ENCODE data around the gene TLCD1. TPM values are rescaled to one million over a fixed set of nuclear protein-coding genes. Genes with fewer than 3 reads are reported as not detected.

Gene TLCD1
- total and polyA plus RNA-seq, 10 of the 15 experiments (the other 5 are each of a cell fraction or from before 2014, with no cell fraction given), result 2.9 to 19.8 (median 7.7) TPM

- no peak for FAIRE-seq
- ChIA-PET CTCF (interaction anchor here (0.7 to 10.0 kb wide), 4 partner anchors 18 to 379 kb away, joined by 3 to 394 read pairs (median 18); partner anchors contain the start of genes NEK8, RPL23A and TLCD1), POLR2A (interaction anchor here (0.5 to 15.2 kb wide), 9 partner anchors 9 to 818 kb away, joined by 3 to 485 read pairs (median 4); partner anchors contain the start of genes BLTP2, FAM222B, NEK8 and PHF12), SMC1A (ENCODE audit: uncharacterized antibody, unreplicated experiment) (interaction anchor here (17.8 kb wide), 1 partner anchor 17 kb away, joined by 326 read pairs; the partner anchor contains the start of genes NEK8 and TLCD1), RAD21 (ENCODE audit: unreplicated experiment) (interaction anchor here (1.2 to 17.4 kb wide), 5 partner anchors 18 to 101 kb away, joined by 4 to 375 read pairs (median 5); partner anchors contain the start of genes BLTP2, NEK8, RPL23A and TLCD1)
- Histone ChIP-seq H3K4me3 (peak overlapping the region; percentile 92), H3K27me3 (replicated peaks in 1 of 2; ENCODE audit: control insufficient read depth in 2 of 2, insufficient read depth in 2 of 2, low read length in 1 of 2) (no peaks in the 10 kb centered on the region), H3K9ac (ENCODE audit: control insufficient read depth, insufficient read depth, low read length) (peak overlapping the region; percentile 98), H3K79me2 (ENCODE audit: control insufficient read depth, insufficient read depth, low read length) (peaks cover 77% of the 10 kb centered on the region), H3K27ac (ENCODE audit: control insufficient read depth, insufficient read depth) (peak overlapping the region; percentile 95), H3K4me2 (ENCODE audit: control insufficient read depth, insufficient read depth) (peak overlapping the region; percentile 85), H3K9me3 (replicated peaks; ENCODE audit: control insufficient read depth, insufficient read depth, low read length) (no peaks in the 10 kb centered on the region), H2AFZ (ENCODE audit: control insufficient read depth, low read depth, low read length) (no peak overlapping the region), H4K20me1 (ENCODE audit: control insufficient read depth, insufficient read depth) (peaks cover 19% of the 10 kb centered on the region), H3K4me1 (ENCODE audit: control insufficient read depth, insufficient read depth, low read length) (peaks cover 52% of the 10 kb centered on the region), H3K36me3 (ENCODE audit: control insufficient read depth in 2 of 2, insufficient read depth in 2 of 2, low read length in 1 of 2) (peaks cover 28 to 31% of the 10 kb centered on the region in 2 experiments)
- intact Hi-C loops (cut with micrococcal nuclease; ENCODE audit: unreplicated experiment) (no loop called here), in situ Hi-C loops (cut with MboI) (loop anchor here (25.0 kb wide), 1 partner anchor 1284 kb away; the partner anchor contains the start of gene KSR1)
- 37% methylated on average over 4 of the region's 4 CpGs for WGBS (ENCODE audit: insufficient coverage, insufficient replicate concordance, low lambda C conversion rate, missing lambda C conversion rate)
- DNase-seq (ENCODE audit: low read depth, low spot score), result no peak
- 0 out of 2 replicates have a peak, but pooled peaks have one; percentile 3 for TF ChIP-seq DPF2 (IDR thresholded peaks at IDR 0.05)
- TF ChIP-seq ETV6 (conservative IDR thresholded peaks at IDR 0.05 in 1 of 2, IDR thresholded peaks at IDR 0.05 in 1 of 2; ENCODE audit: borderline replicate concordance in 1 of 2, low read depth in 1 of 2), result no peak
- TF ChIP-seq SMAD1 (IDR thresholded peaks at IDR 0.05; ENCODE audit: low read depth, partially characterized antibody), result no peak
- TF ChIP-seq, protein P1, sequence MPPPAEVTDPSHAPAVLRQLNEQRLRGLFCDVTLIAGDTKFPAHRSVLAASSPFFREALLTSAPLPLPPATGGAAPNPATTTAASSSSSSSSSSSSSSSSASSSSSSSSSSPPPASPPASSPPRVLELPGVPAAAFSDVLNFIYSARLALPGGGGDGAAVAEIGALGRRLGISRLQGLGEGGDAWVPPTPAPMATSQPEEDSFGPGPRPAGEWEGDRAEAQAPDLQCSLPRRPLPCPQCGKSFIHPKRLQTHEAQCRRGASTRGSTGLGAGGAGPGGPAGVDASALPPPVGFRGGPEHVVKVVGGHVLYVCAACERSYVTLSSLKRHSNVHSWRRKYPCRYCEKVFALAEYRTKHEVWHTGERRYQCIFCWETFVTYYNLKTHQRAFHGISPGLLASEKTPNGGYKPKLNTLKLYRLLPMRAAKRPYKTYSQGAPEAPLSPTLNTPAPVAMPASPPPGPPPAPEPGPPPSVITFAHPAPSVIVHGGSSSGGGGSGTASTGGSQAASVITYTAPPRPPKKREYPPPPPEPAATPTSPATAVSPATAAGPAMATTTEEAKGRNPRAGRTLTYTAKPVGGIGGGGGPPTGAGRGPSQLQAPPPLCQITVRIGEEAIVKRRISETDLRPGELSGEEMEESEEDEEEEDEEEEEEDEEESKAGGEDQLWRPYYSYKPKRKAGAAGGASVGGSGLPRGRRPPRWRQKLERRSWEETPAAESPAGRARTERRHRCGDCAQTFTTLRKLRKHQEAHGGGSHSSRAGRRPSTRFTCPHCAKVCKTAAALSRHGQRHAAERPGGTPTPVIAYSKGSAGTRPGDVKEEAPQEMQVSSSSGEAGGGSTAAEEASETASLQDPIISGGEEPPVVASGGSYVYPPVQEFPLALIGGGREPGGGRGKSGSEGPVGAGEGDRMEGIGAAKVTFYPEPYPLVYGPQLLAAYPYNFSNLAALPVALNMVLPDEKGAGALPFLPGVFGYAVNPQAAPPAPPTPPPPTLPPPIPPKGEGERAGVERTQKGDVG (CRISPR knock-in tag; IDR thresholded peaks at IDR 0.05), result no peak
- TF ChIP-seq KLF5 (IDR thresholded peaks at IDR 0.05; ENCODE audit: partially characterized antibody), result no peak
- TF ChIP-seq LARP7 (IDR thresholded peaks at IDR 0.05), result 0 out of 2 replicates have a peak, but pooled peaks have one; percentile 18
- no peak for TF ChIP-seq CHD1 (IDR thresholded peaks at IDR 0.05; ENCODE audit: low read depth, low read length)
- TF ChIP-seq GABPA (IDR thresholded peaks at IDR 0.05; ENCODE audit: low read depth), result no peak
- TF ChIP-seq POLR2A (IDR thresholded peaks at IDR 0.05; ENCODE audit: low read depth, low read length), result peak; percentile 59
- TF ChIP-seq BACH1 (IDR thresholded peaks at IDR 0.05; ENCODE audit: borderline replicate concordance), result 0 out of 2 replicates have a peak, but pooled peaks have one; percentile 17
- no peak for TF ChIP-seq NFYB (IDR thresholded peaks at IDR 0.05; ENCODE audit: insufficient read depth, low read depth, low read length)
- TF ChIP-seq, protein P2, sequence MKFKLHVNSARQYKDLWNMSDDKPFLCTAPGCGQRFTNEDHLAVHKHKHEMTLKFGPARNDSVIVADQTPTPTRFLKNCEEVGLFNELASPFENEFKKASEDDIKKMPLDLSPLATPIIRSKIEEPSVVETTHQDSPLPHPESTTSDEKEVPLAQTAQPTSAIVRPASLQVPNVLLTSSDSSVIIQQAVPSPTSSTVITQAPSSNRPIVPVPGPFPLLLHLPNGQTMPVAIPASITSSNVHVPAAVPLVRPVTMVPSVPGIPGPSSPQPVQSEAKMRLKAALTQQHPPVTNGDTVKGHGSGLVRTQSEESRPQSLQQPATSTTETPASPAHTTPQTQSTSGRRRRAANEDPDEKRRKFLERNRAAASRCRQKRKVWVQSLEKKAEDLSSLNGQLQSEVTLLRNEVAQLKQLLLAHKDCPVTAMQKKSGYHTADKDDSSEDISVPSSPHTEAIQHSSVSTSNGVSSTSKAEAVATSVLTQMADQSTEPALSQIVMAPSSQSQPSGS (IDR thresholded peaks at IDR 0.05; ENCODE audit: low read length), result no peak
- no peak for ATAC-seq
- BruUV-seq (replicated peaks), result no TSS peak
These were observed 19.9 kb upstream of the TLCD1 start for GRCh38 chr17:28745786-28746411.

All from GM12878 (cell line).